HG02588 (cell line): Measurements from ENCODE around the gene BMP7.
"Not testable (repeated sequence)": the region's sequence is repeated elsewhere in the genome, so short reads cannot be mapped to it uniquely, and the experiment has no call there.

Source experiments
- ATAC-seq: cut with Tn5 transposase; IDR thresholded peaks from one replicate; pipeline ENCODE4 v1.9.1; 2021; ENCODE audit warnings: mild to moderate bottlenecking, moderate library complexity; ENCODE audit not compliant: unreplicated experiment

BMP7 gene

DNA sequence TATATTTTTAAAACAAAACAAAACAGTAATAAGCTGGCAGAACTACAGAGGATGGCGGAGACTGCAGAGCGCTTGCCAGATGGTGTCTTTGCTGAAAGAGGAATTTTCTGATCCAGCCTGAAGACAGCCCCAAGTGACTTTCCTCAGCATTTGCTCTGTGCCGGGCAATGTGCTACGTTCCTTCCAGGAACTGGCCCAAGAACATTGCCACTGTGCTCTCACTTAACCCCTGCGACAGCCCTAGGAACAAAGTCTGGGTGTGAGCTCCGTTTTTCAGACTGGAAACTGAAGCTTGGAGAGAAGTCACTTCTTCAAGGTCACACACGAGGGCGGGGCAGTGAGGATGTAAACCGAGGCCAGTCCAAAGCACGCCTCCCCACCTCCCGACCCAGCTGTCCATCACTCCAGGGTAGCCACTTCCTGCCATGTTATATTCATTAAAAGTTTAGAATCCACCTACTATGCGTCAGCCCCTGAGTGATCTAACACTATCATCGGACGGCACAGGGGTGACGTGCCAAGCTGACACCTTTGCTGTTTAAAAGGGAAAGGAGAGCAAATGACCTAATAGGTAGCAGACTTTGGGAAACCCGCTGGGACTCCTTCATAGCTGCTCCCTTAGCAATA is 22.3 kb upstream of the BMP7 start:
- ATAC-seq, result no peak

DNA sequence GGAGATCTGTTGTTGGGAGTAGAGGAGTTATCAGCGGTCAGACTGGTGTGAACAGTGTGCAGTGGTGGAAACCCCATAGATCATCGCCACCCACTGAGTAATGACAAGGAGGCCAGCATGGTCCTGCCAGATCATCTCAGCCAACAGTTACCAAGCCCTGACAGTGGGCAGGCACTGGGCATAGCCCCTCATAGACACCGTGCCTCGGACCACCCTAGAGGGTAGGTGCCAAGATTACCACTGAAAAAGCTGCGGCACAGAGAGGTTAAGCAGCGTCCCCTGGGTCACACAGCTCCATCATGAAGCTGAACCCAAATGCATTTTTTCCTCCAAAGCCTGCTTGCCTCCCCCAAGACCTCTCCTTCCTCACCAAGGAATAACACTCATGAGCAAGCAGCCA is 21.5 kb upstream of the BMP7 start:
- ATAC-seq, result no peak

DNA sequence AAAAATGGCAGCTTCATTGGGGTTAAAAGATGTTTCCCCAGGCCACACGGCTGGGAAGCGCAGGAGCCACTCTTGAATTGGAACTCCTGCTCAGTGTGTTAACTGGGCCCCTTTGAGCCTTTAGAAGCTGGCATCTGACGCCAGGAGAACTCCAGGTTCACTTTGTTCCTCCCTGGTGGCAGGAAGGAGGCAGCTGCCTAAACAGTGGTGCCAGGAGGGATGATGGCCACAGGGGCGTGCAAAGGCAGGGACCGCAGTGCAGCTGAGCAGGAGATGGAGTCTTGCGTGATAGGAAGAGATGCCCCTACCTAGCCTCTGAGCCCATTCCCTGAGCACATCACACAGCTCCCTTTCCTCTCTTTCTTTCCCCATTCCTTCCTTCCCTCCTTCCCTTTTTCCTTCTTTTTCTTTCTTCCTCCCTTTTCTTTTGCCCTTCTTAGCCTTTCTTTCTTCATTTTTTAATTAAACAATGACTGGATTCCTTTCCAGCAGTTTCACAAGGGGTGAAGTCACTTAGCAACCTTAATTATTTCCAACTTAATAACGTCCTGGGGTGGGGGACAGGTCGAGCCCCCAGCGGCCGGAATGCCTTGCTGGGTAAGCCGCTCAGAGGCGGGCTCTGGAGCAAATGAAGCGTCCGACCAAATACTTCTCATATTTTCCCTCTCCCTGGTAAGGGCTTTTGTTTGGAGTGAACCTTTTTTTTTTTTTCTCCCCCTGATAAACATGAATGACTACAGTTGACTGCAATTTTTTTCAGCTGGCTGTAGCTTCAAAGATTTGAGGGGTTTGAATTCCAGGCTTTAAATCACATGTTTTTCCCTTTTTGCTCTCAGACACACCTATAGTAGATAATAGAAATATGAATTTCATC is 20.8 kb upstream of the BMP7 start:
- no peak for ATAC-seq

DNA sequence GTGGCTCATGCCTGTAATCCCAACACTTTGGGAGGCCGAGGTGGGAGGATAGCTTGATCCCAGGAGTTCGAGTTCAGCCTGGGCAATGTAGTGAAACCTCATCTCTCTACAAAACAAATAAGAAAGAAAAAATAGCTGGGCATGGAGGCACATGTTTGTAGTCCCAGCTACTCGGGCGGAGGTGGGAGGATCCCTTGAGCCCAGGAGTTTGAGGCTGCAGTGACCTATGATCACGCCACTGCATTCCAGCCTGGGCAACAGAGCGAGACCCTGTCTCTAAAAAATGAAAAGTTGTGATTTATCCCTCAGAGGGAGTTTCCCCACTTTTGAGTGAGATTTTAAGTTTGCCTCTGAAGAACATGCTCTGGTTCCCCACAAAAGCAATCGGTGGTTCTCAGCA is 17.4 kb upstream of the BMP7 start:
- ATAC-seq, result no peak

DNA sequence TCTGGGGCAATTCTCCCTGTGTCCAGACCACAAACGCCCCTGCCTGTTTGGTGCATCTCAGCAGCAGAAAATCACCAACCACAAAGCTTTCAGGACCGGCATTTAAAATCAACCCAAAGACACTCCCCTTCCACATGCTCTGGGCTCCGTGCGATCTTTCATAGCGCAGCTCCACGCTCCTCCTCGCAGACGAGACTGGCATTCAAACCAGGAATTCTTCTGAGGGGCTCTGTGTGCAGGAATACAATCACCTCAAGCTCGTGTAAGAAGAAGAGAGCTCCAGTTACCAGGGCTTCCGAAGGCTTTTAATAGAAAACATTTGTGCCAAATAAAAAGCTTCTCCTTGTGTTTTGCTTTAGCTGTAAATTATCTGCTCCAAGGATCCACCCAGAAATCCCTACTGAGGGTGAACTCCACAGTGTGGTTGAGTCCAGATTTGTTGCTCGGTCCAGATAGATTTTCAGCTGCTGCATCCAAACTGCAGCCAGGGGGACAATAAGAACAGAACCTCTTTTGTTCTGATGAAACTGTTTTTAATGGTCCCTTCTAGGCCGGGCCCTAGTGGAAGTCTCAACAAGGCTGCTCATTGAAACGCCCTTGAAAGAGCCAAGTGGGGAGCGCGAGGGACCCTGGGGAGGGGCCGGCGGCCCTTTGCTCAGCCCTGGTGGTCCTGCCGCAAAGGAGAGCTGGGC is 16.4 kb upstream of the BMP7 start:
- ATAC-seq, result no peak

DNA sequence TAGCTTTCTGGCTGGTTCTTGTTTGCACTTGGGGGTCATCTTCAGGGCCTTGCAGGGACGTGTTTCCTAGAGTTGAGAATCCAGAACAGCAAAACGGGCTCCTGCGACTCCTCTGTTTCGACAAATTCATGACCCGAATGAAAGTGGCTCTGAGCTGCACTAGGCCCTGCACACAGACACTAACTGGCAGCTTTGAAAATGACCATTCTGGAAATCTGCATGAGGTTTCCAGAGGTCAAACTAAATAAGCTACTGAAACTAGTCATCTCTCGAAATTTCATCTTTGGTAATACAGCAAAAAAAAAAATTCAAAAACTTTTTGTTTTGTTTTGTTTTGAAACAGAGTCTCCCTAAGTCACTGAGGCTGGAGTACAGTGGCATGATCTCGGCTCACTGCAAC is 15.5 kb upstream of the BMP7 start:
- ATAC-seq, result no peak

DNA sequence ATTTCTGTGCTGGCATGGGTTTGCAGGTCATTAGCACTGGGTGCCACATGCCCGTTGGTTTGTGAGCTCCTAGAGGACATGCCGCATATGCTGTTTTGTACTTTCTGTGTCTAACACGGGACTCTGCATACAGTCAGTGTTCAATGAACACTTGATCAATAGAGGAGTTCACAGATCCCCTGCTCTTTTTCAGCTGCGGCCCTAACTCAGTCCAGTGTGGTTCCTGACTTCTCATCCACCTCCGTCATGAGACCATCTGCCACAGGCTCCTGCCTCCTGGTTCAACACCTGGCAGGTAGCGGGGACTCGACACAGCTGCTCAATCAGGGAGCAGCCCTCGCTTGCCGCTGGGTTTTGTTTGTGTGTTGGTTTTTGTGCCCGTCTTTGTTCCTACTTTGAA is 13.8 kb upstream of the BMP7 start:
- ATAC-seq, result no peak

DNA sequence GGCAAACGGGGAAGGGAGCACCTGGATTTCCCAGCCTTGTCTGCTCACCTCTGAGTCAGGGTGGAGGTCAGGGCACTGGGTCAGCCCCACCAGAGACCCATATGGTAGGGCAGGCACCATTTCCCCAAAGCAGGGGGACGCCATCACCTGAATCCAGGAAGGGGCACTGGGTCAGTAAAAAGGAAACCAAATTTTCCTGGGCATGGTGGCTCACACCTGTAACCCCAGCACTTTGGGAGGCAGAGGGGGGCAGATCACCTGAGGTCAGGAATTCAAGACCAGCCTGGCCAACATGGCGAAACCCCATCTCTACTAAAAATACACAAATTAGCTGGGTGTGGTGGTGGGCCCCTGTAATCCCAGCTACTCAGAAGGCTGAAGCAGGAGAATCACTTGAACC is 13.1 kb upstream of the BMP7 start:
- ATAC-seq, result not testable (repeated sequence)

DNA sequence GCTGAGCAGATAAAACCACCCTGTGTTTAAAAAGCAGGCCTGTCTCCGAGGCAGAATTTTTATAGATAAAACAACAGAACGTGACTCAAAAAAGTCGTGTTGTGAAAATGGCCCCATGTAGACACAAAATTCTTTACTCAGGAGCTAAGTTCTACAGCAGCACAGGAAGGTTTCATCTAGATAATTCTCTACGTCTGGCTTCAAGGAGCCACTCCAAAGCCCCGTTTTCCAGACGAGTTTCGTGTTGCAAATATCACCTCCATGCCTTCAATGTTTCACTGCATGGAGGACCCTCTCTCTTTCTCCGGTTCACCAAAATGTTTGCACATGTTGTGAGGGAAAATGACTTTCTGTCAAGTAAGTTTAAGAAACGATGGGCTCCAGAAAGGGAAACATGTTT is 12.0 kb upstream of the BMP7 start:
- ATAC-seq, result no peak

DNA sequence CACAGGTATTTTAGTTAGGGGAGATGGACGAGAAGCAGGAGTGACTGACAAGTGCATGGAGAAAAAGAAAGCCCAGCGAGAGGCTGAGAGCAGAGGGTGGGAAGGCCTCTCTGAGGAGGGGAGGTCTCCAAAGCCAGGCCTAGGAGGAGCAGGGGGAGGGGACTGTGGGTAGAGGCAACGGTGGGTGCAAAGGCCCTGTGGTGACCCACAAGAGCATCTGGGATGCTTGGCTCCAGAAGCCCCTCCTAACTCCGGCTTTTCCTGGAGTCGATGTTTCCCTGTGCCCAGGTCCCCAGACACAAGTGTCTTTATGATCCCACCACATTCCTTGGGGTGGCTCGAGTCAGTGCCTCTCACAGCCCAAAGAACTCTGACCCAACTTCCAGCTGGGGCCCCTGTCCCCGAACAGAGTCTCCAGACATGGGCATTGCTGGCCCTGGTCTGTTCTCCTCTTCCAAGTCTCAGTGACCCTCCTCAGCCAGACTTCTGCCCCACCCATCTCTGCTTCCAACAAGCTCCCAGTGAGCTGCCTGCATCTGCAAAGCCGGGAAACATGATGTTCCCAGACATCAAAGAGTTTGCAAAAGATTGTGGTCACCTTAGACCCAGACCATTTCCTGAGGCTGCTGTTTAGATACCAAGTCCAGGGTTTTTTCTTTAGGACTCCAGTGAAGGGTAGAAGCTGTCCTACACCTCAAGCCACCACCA is 11.1 kb upstream of the BMP7 start:
- no peak for ATAC-seq

DNA sequence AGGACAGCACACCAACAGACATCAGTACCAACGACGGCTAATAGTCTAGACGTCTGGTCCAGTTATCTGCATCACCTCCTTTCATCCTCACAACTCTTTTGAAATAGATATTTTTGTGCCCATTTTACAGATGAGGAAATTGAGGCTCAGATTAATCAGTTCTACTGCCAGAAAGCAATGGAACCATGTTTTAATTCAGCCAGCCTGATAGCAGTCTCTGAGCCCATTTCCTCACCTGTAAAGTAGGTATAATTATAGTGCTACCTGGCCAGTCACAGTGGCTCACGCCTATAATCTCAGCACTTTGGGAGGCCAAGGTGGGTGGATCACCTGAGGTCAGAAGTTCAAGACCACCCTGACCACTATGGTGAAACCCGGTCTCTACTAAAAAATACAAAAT is 9.8 kb upstream of the BMP7 start:
- no peak for ATAC-seq

DNA sequence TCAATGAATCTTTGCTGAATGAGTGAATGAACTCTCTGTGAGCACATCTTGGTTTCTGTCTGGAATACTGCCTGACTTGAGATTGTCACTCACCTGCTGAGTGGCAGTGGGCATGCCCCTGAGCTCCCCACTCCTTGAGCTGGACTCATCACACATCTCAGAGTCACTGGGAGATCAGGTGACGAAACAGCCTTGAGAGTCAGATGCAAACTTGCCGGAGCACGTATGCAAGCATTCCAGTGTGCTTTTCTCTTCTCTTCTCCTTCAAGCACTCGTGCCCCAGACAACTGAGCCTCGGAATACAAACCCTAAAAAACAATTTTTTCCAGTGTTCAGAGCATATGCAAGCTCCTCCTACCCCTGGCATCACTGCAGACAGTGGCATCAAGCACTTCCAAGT is 9.4 kb upstream of the BMP7 start:
- ATAC-seq, result no peak

DNA sequence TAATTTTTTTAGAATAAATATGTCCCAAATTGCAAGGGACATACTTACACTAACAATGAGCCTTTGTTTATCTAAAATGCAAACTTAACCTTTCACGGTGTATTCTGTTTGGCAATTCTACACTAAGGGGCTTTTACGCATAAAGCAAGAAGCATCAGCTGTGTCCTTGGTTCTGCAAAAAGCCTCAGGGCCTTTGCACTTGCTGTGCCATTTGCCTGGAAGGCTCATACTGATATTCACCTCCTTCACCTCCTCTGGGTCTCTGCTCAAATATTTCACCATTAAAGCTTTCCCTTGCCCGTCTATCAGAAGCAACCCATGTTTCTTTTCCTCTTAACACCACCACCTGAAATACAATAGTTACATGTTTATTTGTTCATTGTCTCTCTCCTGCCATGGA is 8.9 kb upstream of the BMP7 start:
- ATAC-seq, result no peak

DNA sequence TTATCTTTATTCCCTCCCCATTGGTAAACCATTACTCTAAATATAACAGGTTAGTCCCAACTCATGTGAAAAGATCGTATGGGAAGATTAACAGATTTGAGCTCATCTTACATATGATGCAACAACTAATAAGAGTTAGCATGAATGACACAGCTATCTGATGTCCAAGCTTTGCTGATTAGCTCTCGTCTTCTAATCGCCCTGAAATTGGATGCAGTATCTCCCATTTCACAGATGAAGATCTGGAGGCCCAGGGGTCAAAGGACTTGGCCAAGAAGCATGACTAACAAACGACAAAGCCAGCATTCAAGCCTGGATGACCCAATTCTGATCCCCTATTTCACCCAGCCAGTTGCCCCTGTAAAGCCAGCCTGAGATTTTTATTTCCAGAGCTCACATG is 8.4 kb upstream of the BMP7 start:
- no peak for ATAC-seq

DNA sequence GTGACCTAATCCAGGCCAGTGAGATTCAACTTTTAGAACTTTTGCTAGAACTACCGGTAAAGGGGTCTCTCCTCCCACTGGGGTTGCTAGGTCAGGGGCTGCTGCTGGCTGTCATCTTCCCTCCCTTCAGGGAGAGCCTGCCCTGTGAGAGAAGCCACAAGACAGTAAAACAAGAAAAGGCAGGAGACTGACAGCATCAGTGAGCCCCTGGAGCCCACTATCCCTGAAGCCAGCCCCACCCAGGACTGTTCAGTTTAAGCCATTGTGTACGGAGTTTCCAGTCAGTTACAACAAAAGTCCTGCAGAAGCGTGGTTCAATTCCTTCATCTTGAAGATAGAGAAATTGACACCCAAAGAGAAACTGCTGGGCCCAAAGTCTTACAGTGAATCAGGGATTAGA is 7.9 kb upstream of the BMP7 start:
- ATAC-seq, result no peak

DNA sequence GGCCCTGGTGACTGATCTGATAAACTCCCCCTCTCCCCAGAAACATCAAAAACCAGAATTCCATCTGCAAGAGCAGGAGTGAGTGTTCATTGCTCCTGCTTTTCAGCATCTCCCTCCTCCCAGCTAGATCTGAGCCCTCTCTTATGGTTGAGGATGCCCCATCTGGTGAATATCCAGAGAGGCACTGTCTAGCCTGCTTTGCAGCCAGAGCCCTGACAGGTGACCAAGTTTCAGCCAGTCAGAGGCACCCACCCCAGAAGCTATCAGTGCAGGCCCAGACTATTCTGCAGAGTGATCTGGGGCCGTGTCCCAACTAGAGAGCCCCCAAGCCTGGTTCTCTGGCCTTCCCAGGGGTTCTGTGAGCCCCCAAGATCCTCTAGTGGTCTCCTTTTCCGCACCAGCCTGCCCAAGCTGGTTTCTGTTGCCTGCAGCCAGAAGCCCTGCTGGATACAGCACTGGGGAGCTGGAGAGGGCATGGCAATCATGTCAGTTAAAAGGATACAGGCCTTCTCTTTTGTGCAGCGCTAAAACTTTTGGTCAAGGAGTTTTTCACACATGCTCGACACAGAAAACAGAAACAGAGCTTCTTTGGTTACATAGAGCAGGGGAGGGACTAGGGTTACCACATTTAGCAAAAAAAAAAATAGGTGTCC is 6.6 kb upstream of the BMP7 start:
- no peak for ATAC-seq

DNA sequence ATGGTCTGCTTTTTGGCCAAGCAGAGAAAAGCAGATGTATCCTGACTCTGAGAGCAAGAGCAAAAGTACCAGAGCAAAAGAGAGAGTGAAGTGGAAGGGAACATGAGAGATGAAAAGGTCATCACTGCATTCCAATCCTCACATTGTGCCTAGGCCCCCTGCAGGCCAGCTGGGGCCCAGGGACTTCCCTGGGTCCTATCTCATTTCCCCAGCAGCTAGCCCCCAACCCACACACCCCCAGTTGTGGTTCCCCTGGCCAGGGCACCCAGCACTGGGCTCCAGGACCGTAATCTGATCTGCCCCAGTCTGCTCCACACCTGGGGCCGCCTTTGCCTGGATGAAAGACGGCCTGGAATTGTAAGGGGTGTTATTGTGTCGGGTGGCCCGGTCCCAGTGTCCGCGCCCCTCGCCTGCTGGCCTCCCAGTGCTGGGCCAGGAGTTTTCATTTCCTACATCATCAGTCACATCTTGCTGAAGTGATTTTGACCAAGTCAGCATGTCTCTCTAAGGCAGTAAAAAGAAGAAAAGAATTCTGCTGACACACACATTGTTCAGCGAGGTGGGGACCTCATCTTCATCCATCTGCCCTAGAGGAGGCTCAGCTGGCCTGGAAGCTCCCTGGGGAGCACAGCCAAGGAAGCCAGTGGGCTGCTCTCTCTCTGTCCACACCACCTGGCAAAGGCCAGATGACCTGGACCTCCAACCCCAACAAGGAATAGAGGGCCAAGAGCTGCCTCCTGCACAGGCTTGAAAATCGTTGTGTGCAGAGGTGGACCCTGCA is 4.0 kb upstream of the BMP7 start:
- ATAC-seq, result no peak

DNA sequence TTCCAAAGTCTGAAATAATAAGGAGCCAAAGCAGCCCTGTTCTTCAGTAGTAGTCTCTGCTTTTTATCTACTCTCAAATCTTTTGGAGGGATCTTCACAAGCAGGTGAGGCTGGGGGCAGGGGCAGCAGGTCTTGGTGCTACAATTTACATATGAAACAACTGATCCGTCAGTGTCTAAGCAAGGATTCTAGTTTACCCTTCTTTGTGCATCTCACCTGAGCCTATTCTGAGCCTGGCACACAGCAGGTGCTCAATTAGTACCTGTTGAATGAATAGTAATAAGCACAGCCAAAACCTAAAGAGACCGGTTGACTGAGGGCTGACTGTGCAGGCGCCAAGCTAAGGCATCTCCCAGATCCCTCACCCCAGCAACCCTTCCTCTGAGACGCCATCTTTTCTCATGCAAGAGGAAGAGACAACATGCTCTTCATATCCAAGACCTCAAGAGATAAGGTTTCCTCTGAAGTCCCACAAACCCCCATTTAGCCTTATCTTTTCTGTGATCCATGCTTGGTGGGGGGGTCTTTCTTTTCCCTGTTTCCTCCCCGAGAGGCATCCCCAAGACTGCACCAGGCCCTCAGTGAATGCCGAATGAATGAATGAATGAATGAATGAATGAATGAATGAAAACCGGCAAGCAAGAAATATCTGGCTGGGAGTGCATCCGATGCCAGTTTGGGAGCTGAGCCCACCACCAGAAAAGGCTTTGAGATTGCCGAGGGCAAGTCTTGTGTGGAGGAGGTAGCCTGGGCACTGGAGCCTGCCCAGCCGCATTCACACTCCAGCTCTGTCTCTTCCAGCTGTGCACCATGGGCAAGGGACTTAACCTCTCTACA is 2.9 kb upstream of the BMP7 start:
- no peak for ATAC-seq

DNA sequence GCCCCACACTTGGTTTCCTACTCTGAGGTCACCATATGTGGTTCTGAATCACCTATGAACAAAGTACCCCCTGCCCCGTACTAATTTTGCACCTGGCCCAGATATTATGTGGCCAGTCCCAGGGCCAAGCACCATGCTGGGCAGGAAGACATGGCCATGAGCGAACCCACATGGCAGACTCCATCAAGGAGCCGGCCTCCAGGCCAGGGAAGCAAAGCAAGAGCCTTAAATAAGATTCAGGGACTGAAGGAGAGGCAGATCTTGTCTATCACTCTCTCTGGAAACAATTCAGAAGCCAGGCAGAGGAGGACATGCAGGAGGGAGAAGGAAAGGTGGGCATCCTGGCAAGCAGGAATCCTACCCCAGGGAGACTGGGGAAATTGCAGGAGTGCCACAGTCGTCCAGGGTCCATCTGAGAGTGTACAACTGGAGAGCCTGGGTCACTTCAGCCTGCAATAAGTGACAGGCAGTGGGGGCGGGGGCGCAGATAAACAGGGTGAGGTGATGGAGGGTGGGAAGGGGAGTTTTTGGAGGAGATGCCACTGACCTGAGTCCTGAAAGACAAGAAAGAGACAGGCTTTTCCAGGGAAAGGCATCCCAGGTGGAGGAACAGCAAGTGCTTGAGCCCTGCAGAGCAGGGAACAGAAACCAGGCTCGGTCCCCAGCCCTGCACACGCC is 2.1 kb upstream of the BMP7 start:
- ATAC-seq, result no peak
